ENCODE results near the gene LARP1. TPM values are rescaled to one million over a fixed set of nuclear protein-coding genes. Genes with fewer than 3 reads are reported as not detected.

LARP1 gene
- total RNA-seq, 1 experiment from 2014 or later = 290 TPM

DNA sequence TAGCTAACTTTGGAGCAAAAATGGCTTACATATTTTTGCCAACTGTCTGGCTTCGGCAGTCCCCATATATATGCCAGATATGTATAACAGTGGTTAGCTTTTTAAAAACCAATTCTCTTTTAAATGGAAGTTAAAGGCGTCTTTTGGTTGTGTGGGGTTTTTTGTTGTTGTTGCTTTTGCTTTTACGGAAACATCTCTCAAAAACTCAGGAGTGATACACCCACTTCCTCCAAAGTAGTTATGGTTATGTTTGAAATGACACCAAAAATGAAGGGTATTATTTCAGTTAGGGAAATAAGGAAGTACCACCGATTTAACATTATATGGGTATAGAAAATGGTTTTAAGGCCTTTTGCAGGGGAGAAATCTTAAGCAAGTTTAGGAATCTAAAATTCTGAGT, 105.6 kb downstream of the LARP1 start:
- intact Hi-C loops (cut with micrococcal nuclease; ENCODE audit: unreplicated experiment) = no loop called here

GRCh38 chr5:154861946-154862345, 106.8 kb downstream of the LARP1 start:
- Histone ChIP-seq H3K79me2 (ENCODE audit: low read depth) (peaks cover 56% of the 10 kb centered on the region), H3K27me3 (ENCODE audit: insufficient read depth, low read depth) (no peaks in the 10 kb centered on the region), H3K4me1 (replicated peaks; ENCODE audit: insufficient read depth) (peaks cover 19% of the 10 kb centered on the region), H3K9me3 (ENCODE audit: insufficient read depth, low read depth) (no peaks in the 10 kb centered on the region), H3K27ac (no peak overlapping the region), H3K4me2 (no peak overlapping the region), H4K20me1 (ENCODE audit: insufficient read depth) (peaks cover 39% of the 10 kb centered on the region; the same call in 1 of the 2 replicates), H3K9me2 (ENCODE audit: insufficient read depth) (no peaks in the 10 kb centered on the region), H3K36me3 (ENCODE audit: low read depth) (peaks cover 35% of the 10 kb centered on the region), H3K4me3 (no peak overlapping the region), H2AFZ (no peak overlapping the region), H3F3A (ENCODE audit: insufficient read depth, low read depth) (peaks cover 23% of the 10 kb centered on the region)
- intact Hi-C loops (cut with micrococcal nuclease; ENCODE audit: unreplicated experiment) = no loop called here
- no TSS peak for BruUV-seq (replicated peaks)
- CTCF ChIA-PET = no interaction called here
- no peak for DNase-seq
- POLR2A ChIA-PET (ENCODE audit: unreplicated experiment) = no interaction called here
- TF ChIP-seq, protein P1, sequence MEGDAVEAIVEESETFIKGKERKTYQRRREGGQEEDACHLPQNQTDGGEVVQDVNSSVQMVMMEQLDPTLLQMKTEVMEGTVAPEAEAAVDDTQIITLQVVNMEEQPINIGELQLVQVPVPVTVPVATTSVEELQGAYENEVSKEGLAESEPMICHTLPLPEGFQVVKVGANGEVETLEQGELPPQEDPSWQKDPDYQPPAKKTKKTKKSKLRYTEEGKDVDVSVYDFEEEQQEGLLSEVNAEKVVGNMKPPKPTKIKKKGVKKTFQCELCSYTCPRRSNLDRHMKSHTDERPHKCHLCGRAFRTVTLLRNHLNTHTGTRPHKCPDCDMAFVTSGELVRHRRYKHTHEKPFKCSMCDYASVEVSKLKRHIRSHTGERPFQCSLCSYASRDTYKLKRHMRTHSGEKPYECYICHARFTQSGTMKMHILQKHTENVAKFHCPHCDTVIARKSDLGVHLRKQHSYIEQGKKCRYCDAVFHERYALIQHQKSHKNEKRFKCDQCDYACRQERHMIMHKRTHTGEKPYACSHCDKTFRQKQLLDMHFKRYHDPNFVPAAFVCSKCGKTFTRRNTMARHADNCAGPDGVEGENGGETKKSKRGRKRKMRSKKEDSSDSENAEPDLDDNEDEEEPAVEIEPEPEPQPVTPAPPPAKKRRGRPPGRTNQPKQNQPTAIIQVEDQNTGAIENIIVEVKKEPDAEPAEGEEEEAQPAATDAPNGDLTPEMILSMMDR (conservative IDR thresholded peaks at IDR 0.05) = no peak
- no peak for TF ChIP-seq EZH2 (IDR thresholded peaks at IDR 0.05; ENCODE audit: low read depth)

More for the DNA sequence above, 105.6 kb downstream of the LARP1 start:
- H4K20me1 ChIP-seq (ENCODE audit: insufficient read depth) = peaks cover 39% of the 10 kb centered on the region; the same call in 1 of the 2 replicates
- peaks cover 27% of the 10 kb centered on the region for H3K36me3 ChIP-seq (ENCODE audit: low read depth)
- ChIA-PET CTCF (interaction anchor here (0.5 kb wide), 1 partner anchor 229 kb away, joined by 4 read pairs; no protein-coding TSS in a partner anchor), POLR2A (ENCODE audit: unreplicated experiment) (interaction anchor here (0.7 kb wide), 1 partner anchor 18 kb away, joined by 4 read pairs; no protein-coding TSS in a partner anchor)
- BruUV-seq (replicated peaks) = no TSS peak
- H3K4me1 ChIP-seq (replicated peaks; ENCODE audit: insufficient read depth) = peaks cover 24% of the 10 kb centered on the region
- H3F3A ChIP-seq (ENCODE audit: insufficient read depth, low read depth) = peaks cover 32% of the 10 kb centered on the region
- peak overlapping the region; percentile 88; the same call in 1 of the 2 replicates for H3K4me3 ChIP-seq
- no peaks in the 10 kb centered on the region for H3K9me2 ChIP-seq (ENCODE audit: insufficient read depth)
- no peaks in the 10 kb centered on the region for H3K9me3 ChIP-seq (ENCODE audit: insufficient read depth, low read depth)
- no peak for DNase-seq
- peak overlapping the region; percentile 93 for H3K4me2 ChIP-seq
- no peaks in the 10 kb centered on the region for H3K27me3 ChIP-seq (ENCODE audit: insufficient read depth, low read depth)
- peaks cover 56% of the 10 kb centered on the region for H3K79me2 ChIP-seq (ENCODE audit: low read depth)
- no peak overlapping the region for H2AFZ ChIP-seq
- TF ChIP-seq, protein P1 (conservative IDR thresholded peaks at IDR 0.05) = no peak
- no peak for TF ChIP-seq EZH2 (IDR thresholded peaks at IDR 0.05; ENCODE audit: low read depth)
- H3K27ac ChIP-seq = peak overlapping the region; percentile 84; the same call in 1 of the 2 replicates

DNA sequence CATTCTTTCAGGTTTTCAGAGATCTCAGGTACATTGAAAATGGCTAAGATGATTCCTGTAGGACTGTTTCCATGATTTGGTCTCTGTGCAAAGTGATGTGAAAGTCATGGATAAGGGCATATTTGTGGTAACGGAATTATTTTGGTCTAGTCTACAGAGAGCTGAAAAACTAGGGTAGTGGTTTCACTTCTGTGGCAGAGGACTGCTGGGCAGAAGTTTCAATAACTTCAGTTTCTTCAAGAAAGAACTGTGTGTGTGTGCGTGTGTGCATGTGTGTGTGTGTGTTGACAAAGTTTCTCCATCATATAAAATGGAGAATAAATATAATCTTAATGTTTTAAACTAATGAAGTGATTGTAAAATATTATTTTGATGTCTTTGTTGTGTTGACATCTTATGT, 107.6 kb downstream of the LARP1 start:
- Histone ChIP-seq H4K20me1 (ENCODE audit: insufficient read depth) (peaks cover 39% of the 10 kb centered on the region; the same call in 1 of the 2 replicates), H3K36me3 (ENCODE audit: low read depth) (peaks cover 42% of the 10 kb centered on the region), H3K27me3 (ENCODE audit: insufficient read depth, low read depth) (no peaks in the 10 kb centered on the region), H3K9me3 (ENCODE audit: insufficient read depth, low read depth) (no peaks in the 10 kb centered on the region), H3K4me1 (replicated peaks; ENCODE audit: insufficient read depth) (peaks cover 18% of the 10 kb centered on the region), H3F3A (ENCODE audit: insufficient read depth, low read depth) (peaks cover 14% of the 10 kb centered on the region), H3K9me2 (ENCODE audit: insufficient read depth) (no peaks in the 10 kb centered on the region), H3K27ac (no peak overlapping the region), H3K79me2 (ENCODE audit: low read depth) (peaks cover 56% of the 10 kb centered on the region), H2AFZ (no peak overlapping the region), H3K4me2 (no peak overlapping the region), H3K4me3 (no peak overlapping the region)
- POLR2A ChIA-PET (ENCODE audit: unreplicated experiment) = no interaction called here
- TF ChIP-seq, protein P1 (conservative IDR thresholded peaks at IDR 0.05) = no peak
- no peak for TF ChIP-seq EZH2 (IDR thresholded peaks at IDR 0.05; ENCODE audit: low read depth)
- BruUV-seq (replicated peaks) = no TSS peak
- CTCF ChIA-PET = no interaction called here
- intact Hi-C loops (cut with micrococcal nuclease; ENCODE audit: unreplicated experiment) = no loop called here
- DNase-seq = no peak
